Parathyroid adenoma (tissue), 2 donors: ENCODE data around the gene NFXL1.

Source experiments
- H2AFZ ChIP-seq: fragments of 300-600 bp; sonication (generic); one replicate; pipeline ENCODE4 v1.7.0; 2017; ENCODE audit warnings: antibody characterized with exemption, mild to moderate bottlenecking
- H3K27ac ChIP-seq: fragments of 300-600 bp; sonication (generic); one replicate; pipeline ENCODE4 v1.7.0; 2017
- H3K27me3 ChIP-seq: fragments of 300-600 bp; sonication (generic); one replicate; pipeline ENCODE4 v1.7.0; 2017; ENCODE audit warnings: low read length; ENCODE audit not compliant: control insufficient read depth, insufficient read depth
- H3K36me3 ChIP-seq: fragments of 300-600 bp; sonication (generic); one replicate; pipeline ENCODE4 v1.7.0; 2017; ENCODE audit warnings: low read length; ENCODE audit not compliant: control insufficient read depth, insufficient read depth
- H3K4me1 ChIP-seq: fragments of 300-600 bp; sonication (generic); one replicate; pipeline ENCODE4 v1.7.0; 2017; ENCODE audit warnings: control low read depth
- H3K4me2 ChIP-seq: fragments of 300-600 bp; sonication (generic); one replicate; pipeline ENCODE4 v1.7.0; 2017; ENCODE audit warnings: low read length
- H3K4me3 ChIP-seq: fragments of 300-600 bp; sonication (generic); one replicate; pipeline ENCODE4 v1.7.0; 2017; ENCODE audit warnings: low read depth, low read length
- H3K79me2 ChIP-seq: fragments of 300-600 bp; sonication (generic); one replicate; pipeline ENCODE4 v1.7.0; 2017; ENCODE audit warnings: control low read depth
- H3K9ac ChIP-seq: fragments of 300-600 bp; sonication (generic); one replicate; pipeline ENCODE4 v1.7.0; 2017; ENCODE audit warnings: mild to moderate bottlenecking
- H3K9me3 ChIP-seq: fragments of 300-600 bp; sonication (generic); one replicate; pipeline ENCODE4 v1.7.0; 2017; ENCODE audit warnings: low read length; ENCODE audit not compliant: control insufficient read depth
- CTCF ChIP-seq: fragments of 300-600 bp; sonication (generic); IDR thresholded peaks from one replicate; pipeline ENCODE4 v1.7.0; 2017; ENCODE audit warnings: antibody characterized with exemption, mild to moderate bottlenecking
- donor health status: primary hyperparathyroidism.

NFXL1 gene

DNA sequence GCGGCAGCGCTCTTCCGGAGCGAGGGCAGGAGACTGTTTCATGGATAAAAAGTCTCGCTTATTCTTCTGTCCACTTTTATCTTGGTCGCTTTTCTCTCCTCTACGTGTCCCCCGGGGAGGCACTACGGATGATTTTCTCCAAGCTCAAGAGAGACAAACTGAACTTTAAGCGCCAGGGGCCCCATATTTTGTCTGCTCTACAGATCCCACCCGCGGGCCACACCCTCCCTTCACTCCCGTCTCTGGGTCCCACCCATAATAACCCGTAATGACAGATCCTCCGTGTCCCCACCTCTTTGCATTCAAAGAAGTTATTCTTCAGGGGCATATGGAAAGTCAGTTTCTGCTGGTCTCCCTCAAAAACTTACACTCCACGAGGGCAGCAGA lies 76.5 kb downstream of the NFXL1 start, which contains the start of gene CORIN:
TSS of gene CORIN (minus strand) at position 160 of the 387 bp plus-strand sequence. CDS start at position 42, 118 bp downstream.
- no peaks in the 10 kb centered on the region for H3K27me3 ChIP-seq
- H2AFZ ChIP-seq: peak within 1 kb of the TSS; percentile 52
- H3K4me3 ChIP-seq: peak within 1 kb of the TSS; percentile 54
- H3K27ac ChIP-seq: no peak within 1 kb of the TSS
- no peaks in the 10 kb centered on the region for H3K79me2 ChIP-seq
- no peak for TF ChIP-seq CTCF
- H3K9ac ChIP-seq: no peak within 1 kb of the TSS
- no peaks in the 10 kb centered on the region for H3K36me3 ChIP-seq
- H3K4me2 ChIP-seq: peak within 1 kb of the TSS; percentile 63
- H3K9me3 ChIP-seq: no peaks in the 10 kb centered on the region
- no peaks in the 10 kb centered on the region for H3K4me1 ChIP-seq

GRCh38 chr4:47837094-47837907 lies 77.1 kb downstream of the NFXL1 start:
- H3K9ac ChIP-seq: no peak overlapping the region
- no peaks in the 10 kb centered on the region for H3K79me2 ChIP-seq
- TF ChIP-seq CTCF: no peak
- peak overlapping the region; percentile 54 for H3K4me3 ChIP-seq
- H3K4me2 ChIP-seq: peak overlapping the region; percentile 63
- no peaks in the 10 kb centered on the region for H3K36me3 ChIP-seq
- H3K9me3 ChIP-seq: no peaks in the 10 kb centered on the region
- H3K27me3 ChIP-seq: no peaks in the 10 kb centered on the region
- H3K27ac ChIP-seq: no peak overlapping the region
- no peaks in the 10 kb centered on the region for H3K4me1 ChIP-seq
- H2AFZ ChIP-seq: peak overlapping the region; percentile 52

- Histone ChIP-seq H3K9me3 (no peaks in the 10 kb centered on the region), H3K4me1 (no peaks in the 10 kb centered on the region), H3K27me3 (no peaks in the 10 kb centered on the region), H3K4me3 (peak overlapping the region; percentile 54), H3K9ac (no peak overlapping the region), H3K79me2 (no peaks in the 10 kb centered on the region), H3K36me3 (no peaks in the 10 kb centered on the region), H3K4me2 (peak overlapping the region; percentile 63), H2AFZ (peak overlapping the region; percentile 19), H3K27ac (no peak overlapping the region)
- peak; percentile 56 for TF ChIP-seq CTCF
Measured at GRCh38 chr4:47836641-47837093, 77.7 kb downstream of the NFXL1 start.

DNA sequence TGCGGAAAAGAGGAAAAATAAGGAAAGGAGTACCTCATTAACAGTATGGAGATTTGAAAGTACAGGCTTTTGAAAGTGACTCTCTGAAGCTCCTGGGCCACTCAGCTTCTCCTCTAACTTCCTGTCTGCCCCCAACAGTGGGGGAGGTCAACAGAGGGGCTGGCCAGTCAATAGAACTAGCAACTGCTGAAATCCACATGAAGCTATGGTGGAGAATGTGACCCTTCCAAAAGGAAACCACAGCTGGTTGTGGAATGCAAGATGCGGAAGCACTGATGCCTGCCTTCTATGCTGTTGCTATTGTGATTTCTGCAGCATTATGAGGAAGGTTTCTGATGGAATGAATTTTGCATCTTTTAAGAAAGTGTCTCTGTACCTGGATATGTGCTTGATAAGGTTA lies 78.9 kb downstream of the NFXL1 start:
- H2AFZ ChIP-seq: no peak overlapping the region
- no peak overlapping the region for H3K4me3 ChIP-seq
- H3K36me3 ChIP-seq: no peaks in the 10 kb centered on the region
- no peak overlapping the region for H3K4me2 ChIP-seq
- H3K9me3 ChIP-seq: no peaks in the 10 kb centered on the region
- H3K27ac ChIP-seq: no peak overlapping the region
- no peak overlapping the region for H3K9ac ChIP-seq
- H3K79me2 ChIP-seq: no peaks in the 10 kb centered on the region
- no peaks in the 10 kb centered on the region for H3K27me3 ChIP-seq
- no peaks in the 10 kb centered on the region for H3K4me1 ChIP-seq
- no peak for TF ChIP-seq CTCF
